ENCODE results near the gene MAST4.

DNA sequence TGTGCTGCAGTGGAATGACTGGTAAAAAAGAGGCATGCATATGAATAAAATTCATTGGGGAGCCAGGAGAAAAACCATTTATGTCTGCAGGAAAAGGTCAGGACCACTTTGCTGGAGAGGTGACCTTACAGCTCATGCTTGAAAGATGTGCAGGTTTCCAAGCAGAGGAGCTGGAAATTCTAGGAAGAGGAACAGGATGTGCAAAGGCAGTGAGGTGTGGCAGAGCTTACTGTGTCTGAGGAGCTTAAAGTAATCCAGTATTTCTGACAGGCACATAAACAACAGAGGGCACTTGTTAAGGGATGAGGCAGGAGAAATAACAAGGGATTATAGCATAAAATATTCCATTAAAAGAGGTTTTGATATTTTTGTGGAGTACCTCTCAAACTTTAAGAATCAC is 397.3 kb downstream of the MAST4 start:
- TF ChIP-seq POU2F2 (IDR thresholded peaks at IDR 0.05; ENCODE audit: low read depth, low read length) (no peak), POLR2A (IDR thresholded peaks at IDR 0.05; ENCODE audit: low read depth, low read length) (no peak), POLR2AphosphoS5 (IDR thresholded peaks at IDR 0.05; ENCODE audit: low read depth, low read length) (no peak), TAF1 (IDR thresholded peaks at IDR 0.05; ENCODE audit: low read depth, low read length) (no peak)

All from GM12891 (cell line).